ENCODE results near the gene GRID1.
"Not testable (repeated sequence)": the region's sequence is repeated elsewhere in the genome, so short reads cannot be mapped to it uniquely, and the experiment has no call there.

GRID1 gene

DNA sequence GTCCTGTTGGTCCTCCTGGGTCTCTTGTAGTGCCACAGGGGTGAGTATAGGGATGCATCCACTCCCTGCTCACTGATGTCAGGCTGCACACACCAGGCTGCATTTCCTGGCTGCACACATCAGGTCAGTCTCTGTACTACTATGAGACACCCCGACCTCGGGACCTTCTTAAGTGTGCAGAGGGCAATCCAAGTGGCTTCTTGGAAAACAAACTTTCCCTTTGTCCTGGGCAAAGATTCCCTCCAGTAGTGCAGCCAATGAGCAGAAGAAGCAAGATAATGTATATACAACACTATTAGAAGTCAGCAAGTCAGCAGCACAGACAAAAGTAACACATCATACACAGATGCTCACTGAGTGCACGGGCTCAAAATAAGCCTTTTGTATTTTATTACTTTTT is 493.5 kb downstream of the GRID1 start:
- DNase-seq (ENCODE audit: low spot score): no peak

DNA sequence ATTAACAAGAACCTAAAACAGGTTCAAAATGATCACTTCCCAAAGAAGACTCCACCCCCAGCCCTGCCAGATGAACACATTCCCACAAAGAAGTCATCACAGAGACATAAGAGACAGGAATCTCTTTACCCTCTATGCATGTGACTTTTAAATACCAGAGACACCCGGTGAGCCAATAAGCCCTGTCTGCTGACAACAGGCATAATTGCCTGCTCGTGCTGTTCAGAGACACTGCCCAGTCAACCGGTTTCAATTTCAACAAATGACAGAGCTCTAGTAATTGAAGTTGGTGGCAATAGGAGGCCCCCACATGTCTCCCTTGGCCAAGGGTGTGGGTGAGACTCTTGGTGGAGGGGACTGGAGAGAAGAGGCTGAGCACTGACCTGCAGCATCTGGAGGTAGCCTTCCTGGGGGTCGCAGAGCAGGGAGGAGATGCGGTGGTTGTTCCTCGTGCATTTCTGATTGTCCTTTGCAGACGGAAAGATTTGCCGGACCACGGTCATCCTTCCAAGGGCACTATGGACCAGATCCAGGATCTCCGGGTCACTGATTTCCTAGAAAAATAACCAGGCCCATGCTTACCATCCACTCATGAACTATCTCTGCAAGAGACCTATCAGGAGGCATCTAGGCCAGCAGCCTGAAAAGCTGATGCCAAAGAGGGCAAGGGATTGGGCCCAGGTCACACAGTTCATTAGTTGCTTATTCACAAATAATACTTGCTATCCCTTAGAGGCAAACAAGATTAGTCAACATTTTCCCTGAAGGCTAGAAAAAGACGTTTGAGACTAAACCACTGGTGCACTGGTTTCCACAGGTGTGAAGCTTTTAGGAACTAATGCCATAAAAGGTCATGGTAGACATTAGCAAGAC is 497.7 kb downstream of the GRID1 start:
- no peak for DNase-seq (ENCODE audit: low spot score)

- no peak for DNase-seq (ENCODE audit: low spot score)
Measured at GRCh38 chr10:85864868-85865526, 501.6 kb downstream of the GRID1 start.

GRCh38 chr10:85864173-85864549 is 502.4 kb downstream of the GRID1 start:
- no peak for DNase-seq (ENCODE audit: low spot score)

DNA sequence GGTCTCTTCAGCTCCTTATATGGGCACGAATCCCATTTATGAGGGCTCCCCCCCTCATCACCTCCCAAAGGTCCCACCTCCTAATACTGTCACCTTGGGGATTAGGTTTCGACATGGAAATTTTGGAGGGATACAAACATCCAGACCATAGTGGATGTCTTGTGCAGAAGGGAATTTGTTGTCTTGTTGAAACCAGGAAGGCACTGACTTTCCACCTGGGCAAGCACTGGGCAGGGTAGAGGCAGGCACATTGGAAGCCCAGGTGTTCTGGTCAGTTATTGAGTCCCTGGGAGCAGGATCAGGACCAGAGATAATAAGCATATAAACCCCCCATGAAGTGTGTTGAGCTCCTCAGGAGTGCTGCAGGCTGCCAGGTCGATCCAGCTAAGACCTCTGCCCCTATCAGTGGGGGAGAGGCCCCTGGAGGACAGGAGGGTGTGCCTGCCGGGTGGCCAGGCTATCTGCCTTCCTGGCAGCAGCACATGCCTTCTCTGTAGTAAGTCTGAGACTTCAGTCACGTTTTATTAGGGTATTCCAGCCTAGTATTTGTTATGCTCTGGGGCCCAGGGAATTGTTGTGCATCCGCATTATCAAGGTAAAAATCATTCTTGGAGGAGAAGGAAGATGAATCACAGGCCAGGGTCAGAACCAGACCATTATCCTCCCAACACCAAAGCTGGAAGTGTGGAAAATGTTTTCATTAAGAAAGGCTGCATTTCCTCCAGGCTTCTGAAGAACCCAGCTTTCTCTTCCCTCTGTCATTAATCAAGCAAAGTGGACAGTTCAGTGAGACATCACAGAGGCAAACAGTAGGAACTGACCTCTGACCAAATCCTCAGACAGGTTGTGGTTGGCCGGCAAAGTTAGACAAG is 503.1 kb downstream of the GRID1 start:
- no peak for DNase-seq (ENCODE audit: low spot score)

DNA sequence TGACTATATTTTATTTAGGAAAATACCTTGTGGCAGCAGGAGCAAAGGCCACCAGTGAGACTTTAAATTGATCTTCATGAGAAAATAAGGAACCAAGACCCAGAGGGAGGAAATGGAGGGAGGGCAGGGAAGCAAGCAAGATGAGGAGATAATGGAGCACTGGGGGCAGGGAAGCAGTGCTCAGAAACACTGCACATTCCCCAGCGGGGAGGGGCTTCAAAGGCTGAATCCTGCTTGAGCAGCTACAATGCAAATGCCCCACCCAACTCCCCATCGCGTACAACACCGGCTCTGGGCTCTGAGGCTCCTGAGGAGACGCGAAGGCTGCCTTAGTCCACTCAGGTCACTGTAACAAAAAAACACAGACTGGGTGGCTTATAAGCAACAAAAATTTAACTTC is 503.8 kb downstream of the GRID1 start:
- DNase-seq (ENCODE audit: low spot score): no peak

GRCh38 chr10:85861513-85862197 is 504.9 kb downstream of the GRID1 start:
- DNase-seq (ENCODE audit: low spot score): no peak

DNA sequence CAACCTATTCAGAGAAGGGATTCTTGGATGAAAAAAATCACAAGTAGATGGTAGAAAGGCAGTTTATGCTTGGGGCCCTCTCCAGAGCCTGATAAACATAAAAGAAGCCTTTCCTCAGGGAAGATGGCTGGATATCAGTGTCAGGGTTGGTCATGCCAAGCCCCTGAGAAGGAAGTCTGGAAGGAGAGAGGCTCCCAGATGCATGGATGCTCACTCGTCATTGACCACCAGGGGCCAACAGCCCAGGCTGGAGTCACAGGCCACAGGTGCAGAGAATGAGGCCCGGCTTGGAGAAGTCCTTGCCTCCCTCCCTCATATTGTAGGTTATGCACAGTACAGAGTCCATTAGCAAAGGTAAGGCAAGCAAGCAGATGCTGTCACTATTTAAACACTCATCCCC is 506.7 kb downstream of the GRID1 start:
- no peak for DNase-seq (ENCODE audit: low spot score)

GRCh38 chr10:85858776-85859515 is 507.6 kb downstream of the GRID1 start:
- no peak for DNase-seq (ENCODE audit: low spot score)

DNA sequence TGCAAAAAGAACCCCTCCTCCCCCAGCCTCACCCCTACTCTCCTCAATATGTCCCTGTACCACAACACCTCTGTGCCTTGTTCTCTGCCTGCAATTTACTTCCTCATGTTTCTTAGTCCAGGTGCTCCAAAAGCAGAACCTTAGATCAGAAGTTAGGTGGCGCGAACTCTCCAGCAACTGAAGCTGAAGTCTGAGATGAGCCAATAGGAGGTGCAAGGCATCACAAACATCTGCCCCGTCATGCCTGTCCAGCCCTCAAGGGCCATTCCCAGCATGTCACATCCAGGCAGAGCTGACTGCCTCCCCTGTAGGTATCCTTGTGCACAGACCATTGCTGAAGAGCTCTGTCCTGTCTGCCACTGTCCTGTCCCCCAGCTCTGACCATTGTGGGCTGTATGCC is 508.8 kb downstream of the GRID1 start:
- DNase-seq (ENCODE audit: low spot score): no peak

DNA sequence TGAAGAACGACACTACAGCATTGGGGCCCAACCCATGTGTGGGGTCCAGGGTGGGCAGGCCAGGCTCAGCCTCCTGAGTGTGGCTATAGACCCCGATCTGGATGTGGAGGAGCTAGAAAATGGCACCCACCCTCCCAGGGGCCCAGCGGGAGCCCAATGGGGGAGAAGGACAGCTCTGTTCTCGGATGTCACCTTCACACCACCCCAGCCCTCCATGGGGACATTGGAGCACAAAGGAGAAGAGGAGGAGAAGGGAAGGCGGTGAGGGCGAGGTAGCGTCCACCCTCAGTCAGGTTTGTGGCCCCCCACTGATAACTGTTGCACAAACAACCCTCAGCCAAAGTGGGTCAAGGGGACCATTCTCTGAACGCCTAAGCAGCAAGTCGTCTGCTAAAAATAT is 509.3 kb downstream of the GRID1 start:
- DNase-seq (ENCODE audit: low spot score): no peak

GRCh38 chr10:85851934-85852333 is 514.7 kb downstream of the GRID1 start:
- DNase-seq (ENCODE audit: low spot score): no peak

GRCh38 chr10:85851325-85851724 is 515.3 kb downstream of the GRID1 start:
- DNase-seq (ENCODE audit: low spot score): no peak

DNA sequence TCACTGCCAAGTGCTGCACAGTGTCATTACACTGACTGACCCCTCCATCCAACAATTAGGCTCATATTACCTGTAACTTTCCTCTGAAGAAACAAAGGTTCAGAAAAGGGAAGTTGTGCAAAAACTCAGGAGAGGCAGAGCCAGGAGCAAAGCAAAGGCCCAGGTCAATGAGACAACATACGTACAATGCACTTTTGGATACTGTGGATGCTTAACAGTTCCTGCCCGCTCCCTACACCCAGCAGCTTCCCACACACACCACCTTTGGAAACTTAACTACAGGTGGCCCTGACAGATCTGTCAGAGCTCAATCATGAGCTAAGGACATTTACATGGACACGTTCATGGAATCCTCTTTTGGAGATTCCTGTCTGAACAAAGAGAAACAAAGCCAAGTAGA is 515.9 kb downstream of the GRID1 start:
- no peak for DNase-seq (ENCODE audit: low spot score)

DNA sequence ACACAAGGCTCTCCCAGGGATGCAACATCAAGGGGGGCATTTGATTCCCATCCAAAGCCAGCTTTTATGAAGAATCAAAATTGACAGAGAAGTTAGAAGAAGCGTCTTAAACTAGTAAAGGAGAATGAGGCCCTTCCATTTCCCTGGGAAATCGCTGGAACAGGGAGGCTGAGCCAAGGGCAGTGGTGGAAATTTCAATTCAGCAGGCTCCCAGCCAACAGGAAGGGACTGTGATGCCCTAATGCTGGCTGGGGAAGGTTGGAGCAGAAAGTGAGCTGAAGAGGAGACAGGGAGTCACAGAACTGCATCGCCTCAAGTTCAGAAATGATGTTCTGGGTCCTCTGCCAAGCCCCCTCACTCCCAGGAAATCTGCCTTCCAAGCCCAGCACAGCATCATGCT is 517.3 kb downstream of the GRID1 start:
- DNase-seq (ENCODE audit: low spot score): no peak

- no peak for DNase-seq (ENCODE audit: low spot score)
Measured at GRCh38 chr10:85848756-85849155, 517.8 kb downstream of the GRID1 start.

DNA sequence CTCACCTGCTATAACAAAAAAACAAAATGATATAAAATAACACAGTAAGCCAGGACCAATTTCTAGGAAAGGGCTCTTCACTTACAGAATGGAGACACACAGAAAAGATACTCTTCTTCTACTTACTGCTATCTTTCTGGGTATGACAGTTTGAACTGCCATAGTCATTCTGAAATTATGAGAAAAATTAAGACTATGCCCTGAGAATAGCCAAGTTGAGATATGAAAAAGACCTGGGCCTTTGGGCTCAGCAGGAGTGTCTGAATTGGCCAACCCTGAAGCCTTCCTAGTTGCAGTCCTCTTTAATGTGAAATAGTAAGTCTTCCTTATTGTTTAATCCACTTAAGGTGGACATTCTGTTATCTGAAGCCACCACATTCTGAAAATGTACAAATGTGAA is 519.5 kb downstream of the GRID1 start:
- no peak for DNase-seq (ENCODE audit: low spot score)

- DNase-seq (ENCODE audit: low spot score): not testable (repeated sequence)
Measured at GRCh38 chr10:85838660-85839059, 527.9 kb downstream of the GRID1 start.

GRCh38 chr10:85832988-85833387 is 533.6 kb downstream of the GRID1 start:
- no peak for DNase-seq (ENCODE audit: low spot score)

- no peak for DNase-seq (ENCODE audit: low spot score)
Measured at GRCh38 chr10:85831422-85831821, 535.2 kb downstream of the GRID1 start.

GRCh38 chr10:85826377-85826776 is 540.2 kb downstream of the GRID1 start:
- DNase-seq (ENCODE audit: low spot score): no peak

Data from AG08396 (cell line).